Measurements from ENCODE around the gene AKAIN1. TPM values are rescaled to one million over a fixed set of nuclear protein-coding genes. Genes with fewer than 3 reads are reported as not detected.

AKAIN1 gene
- total RNA-seq, 6 experiments from 2014 or later = not detected

DNA sequence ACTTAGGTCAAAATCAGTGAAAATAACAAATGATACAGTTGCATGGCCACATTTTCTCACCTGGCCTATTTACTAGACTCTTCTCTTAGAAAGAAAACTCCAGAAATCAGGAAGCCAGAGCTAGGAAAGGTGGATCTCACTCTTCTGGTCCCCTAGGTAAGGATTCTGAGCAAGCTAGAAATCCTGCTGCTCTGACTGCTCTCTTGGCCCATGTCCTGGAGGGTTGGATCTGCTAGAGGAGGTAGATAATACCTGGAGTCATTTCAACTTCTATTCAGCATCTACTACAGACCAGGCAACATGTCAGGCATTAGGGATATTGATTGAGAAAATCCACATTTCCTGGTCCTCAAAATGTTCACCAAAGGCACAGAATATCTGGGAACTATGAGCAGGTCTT, 34.9 kb downstream of the AKAIN1 start:
- Mint-ChIP-seq H3K27me3 (ENCODE audit: insufficient read depth) (no peaks in the 10 kb centered on the region), H3K9me3 (peaks cover 49% of the 10 kb centered on the region), H3K4me3 (no peak overlapping the region), H3K4me1 (ENCODE audit: low read depth) (no peaks in the 10 kb centered on the region), H3K27ac (no peak overlapping the region), H3K36me3 (ENCODE audit: low read depth) (peaks cover 5% of the 10 kb centered on the region; the same call in 1 of the 2 replicates)
- TF ChIP-seq, protein P1, sequence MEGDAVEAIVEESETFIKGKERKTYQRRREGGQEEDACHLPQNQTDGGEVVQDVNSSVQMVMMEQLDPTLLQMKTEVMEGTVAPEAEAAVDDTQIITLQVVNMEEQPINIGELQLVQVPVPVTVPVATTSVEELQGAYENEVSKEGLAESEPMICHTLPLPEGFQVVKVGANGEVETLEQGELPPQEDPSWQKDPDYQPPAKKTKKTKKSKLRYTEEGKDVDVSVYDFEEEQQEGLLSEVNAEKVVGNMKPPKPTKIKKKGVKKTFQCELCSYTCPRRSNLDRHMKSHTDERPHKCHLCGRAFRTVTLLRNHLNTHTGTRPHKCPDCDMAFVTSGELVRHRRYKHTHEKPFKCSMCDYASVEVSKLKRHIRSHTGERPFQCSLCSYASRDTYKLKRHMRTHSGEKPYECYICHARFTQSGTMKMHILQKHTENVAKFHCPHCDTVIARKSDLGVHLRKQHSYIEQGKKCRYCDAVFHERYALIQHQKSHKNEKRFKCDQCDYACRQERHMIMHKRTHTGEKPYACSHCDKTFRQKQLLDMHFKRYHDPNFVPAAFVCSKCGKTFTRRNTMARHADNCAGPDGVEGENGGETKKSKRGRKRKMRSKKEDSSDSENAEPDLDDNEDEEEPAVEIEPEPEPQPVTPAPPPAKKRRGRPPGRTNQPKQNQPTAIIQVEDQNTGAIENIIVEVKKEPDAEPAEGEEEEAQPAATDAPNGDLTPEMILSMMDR (IDR thresholded peaks at IDR 0.05) = no peak
- DNase-seq = no peak

DNA sequence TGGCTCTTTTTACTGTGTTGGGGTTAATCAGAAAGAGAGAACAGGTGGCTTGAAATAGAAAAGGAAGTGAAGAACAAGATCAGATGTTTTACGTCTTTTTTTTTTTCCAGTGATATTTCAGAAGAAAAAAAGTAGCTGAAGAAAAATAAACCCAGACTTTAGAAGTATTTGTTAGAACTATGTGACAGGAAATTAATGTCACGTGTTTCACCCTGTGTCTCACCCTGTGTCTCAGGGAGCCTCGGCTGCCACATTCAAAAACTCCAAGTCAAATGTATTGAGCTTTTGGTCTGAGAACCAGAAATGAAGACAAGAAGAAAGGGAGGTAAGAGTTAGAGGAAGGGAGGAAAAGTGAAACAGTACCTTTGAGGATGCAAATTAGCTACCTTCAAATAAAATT, 38.0 kb downstream of the AKAIN1 start:
- Mint-ChIP-seq H3K4me1 (ENCODE audit: low read depth) (no peaks in the 10 kb centered on the region), H3K36me3 (ENCODE audit: low read depth) (peaks cover 5% of the 10 kb centered on the region; the same call in 1 of the 2 replicates), H3K27me3 (ENCODE audit: insufficient read depth) (no peaks in the 10 kb centered on the region), H3K9me3 (peaks cover 41% of the 10 kb centered on the region), H3K27ac (no peak overlapping the region), H3K4me3 (no peak overlapping the region)
- TF ChIP-seq, protein P1 (IDR thresholded peaks at IDR 0.05) = no peak
- DNase-seq = no peak

GRCh38 chr18:5158587-5158986, 38.5 kb downstream of the AKAIN1 start:
- no peak overlapping the region for H3K4me3 Mint-ChIP-seq
- H3K9me3 Mint-ChIP-seq = peaks cover 39% of the 10 kb centered on the region
- H3K4me1 Mint-ChIP-seq (ENCODE audit: low read depth) = no peaks in the 10 kb centered on the region
- H3K36me3 Mint-ChIP-seq (ENCODE audit: low read depth) = peaks cover 5% of the 10 kb centered on the region; the same call in 1 of the 2 replicates
- TF ChIP-seq, protein P1 (IDR thresholded peaks at IDR 0.05) = no peak
- no peak for DNase-seq
- H3K27ac Mint-ChIP-seq = no peak overlapping the region
- H3K27me3 Mint-ChIP-seq (ENCODE audit: insufficient read depth) = no peaks in the 10 kb centered on the region

DNA sequence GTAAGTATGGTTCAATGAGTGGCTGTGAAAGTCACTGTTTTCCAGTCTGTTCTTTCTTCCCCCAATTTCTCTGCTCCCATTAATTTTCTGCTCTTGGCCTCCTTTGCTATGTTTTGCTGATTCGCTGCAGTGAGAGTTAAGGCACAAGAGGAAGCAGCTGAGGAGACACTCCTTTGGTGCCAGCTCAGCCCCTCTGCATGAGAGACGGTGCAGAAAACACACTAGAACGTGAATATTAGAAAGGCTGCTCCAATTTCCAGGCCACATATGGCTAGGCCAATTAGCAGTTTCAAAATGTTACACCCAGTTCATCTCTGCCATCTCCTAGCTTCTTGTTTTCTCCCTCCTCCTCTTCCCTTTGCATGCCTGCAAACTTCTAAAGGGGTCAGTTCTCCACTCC, 38.9 kb downstream of the AKAIN1 start:
- TF ChIP-seq, protein P1 (IDR thresholded peaks at IDR 0.05) = no peak
- DNase-seq = no peak
- peaks cover 5% of the 10 kb centered on the region; the same call in 1 of the 2 replicates for H3K36me3 Mint-ChIP-seq (ENCODE audit: low read depth)
- H3K27ac Mint-ChIP-seq = no peak overlapping the region
- no peaks in the 10 kb centered on the region for H3K27me3 Mint-ChIP-seq (ENCODE audit: insufficient read depth)
- H3K4me1 Mint-ChIP-seq (ENCODE audit: low read depth) = no peaks in the 10 kb centered on the region
- H3K4me3 Mint-ChIP-seq = no peak overlapping the region
- H3K9me3 Mint-ChIP-seq = peaks cover 40% of the 10 kb centered on the region

GRCh38 chr18:5155907-5156287, 41.2 kb downstream of the AKAIN1 start:
- H3K9me3 Mint-ChIP-seq = peaks cover 48% of the 10 kb centered on the region
- no peak overlapping the region for H3K27ac Mint-ChIP-seq
- no peak overlapping the region for H3K4me3 Mint-ChIP-seq
- no peaks in the 10 kb centered on the region for H3K27me3 Mint-ChIP-seq (ENCODE audit: insufficient read depth)
- TF ChIP-seq, protein P1 (IDR thresholded peaks at IDR 0.05) = no peak
- no peaks in the 10 kb centered on the region for H3K4me1 Mint-ChIP-seq (ENCODE audit: low read depth)
- DNase-seq = no peak
- H3K36me3 Mint-ChIP-seq (ENCODE audit: low read depth) = peaks cover 5% of the 10 kb centered on the region; the same call in 1 of the 2 replicates

Measured in HFFc6 (cell line).